ENCODE data around the gene MAGEA9.

MAGEA9 gene

GRCh38 chrX:149804102-149804501 lies 22.4 kb downstream of the MAGEA9 start:
- no peak overlapping the region for H3K9ac ChIP-seq (ENCODE audit: low read depth, low read length)
- no peaks in the 10 kb centered on the region for H3K27me3 ChIP-seq (ENCODE audit: insufficient read depth, low read length, poor library complexity)
- H3K36me3 ChIP-seq (ENCODE audit: insufficient read depth, low read length), result no peaks in the 10 kb centered on the region
- H3K4me3 ChIP-seq (ENCODE audit: low read depth in 1 of 2, low read length in 2 of 2), result no peak overlapping the region
- ATAC-seq (ENCODE audit: insufficient read depth, low read depth), result no peak
- no peaks in the 10 kb centered on the region for H3K9me3 ChIP-seq (ENCODE audit: insufficient read depth, low read length, severe bottlenecking)
- TF ChIP-seq EZH2 (IDR thresholded peaks at IDR 0.05; ENCODE audit: borderline replicate concordance, low read depth, low read length, severe bottlenecking) (no peak), CTCF (IDR thresholded peaks at IDR 0.05; ENCODE audit: borderline replicate concordance, extremely low read depth, low read length, poor library complexity, severe bottlenecking) (no peak)
- no peak overlapping the region for H3K4me2 ChIP-seq (ENCODE audit: insufficient read depth, low read length)
- peaks cover 9% of the 10 kb centered on the region; the same call in 1 of the 2 replicates for H3K4me1 ChIP-seq (ENCODE audit: insufficient read depth, low read length)
- no peak for DNase-seq
- H4K20me1 ChIP-seq (ENCODE audit: insufficient read depth, low read length), result no peaks in the 10 kb centered on the region
- no peaks in the 10 kb centered on the region for H3K79me2 ChIP-seq (ENCODE audit: insufficient read depth, low read length)
- H3K27ac ChIP-seq (ENCODE audit: low read length), result no peak overlapping the region
- no peak overlapping the region for H2AFZ ChIP-seq (ENCODE audit: low read depth, low read length)

- no peaks in the 10 kb centered on the region for H3K27me3 ChIP-seq (ENCODE audit: insufficient read depth, low read length, poor library complexity)
- DNase-seq, result no peak
- TF ChIP-seq CTCF (IDR thresholded peaks at IDR 0.05; ENCODE audit: borderline replicate concordance, extremely low read depth, low read length, poor library complexity, severe bottlenecking), result no peak
- TF ChIP-seq EZH2 (IDR thresholded peaks at IDR 0.05; ENCODE audit: borderline replicate concordance, low read depth, low read length, severe bottlenecking), result no peak
Measured at GRCh38 chrX:149807747-149808458, 26.2 kb downstream of the MAGEA9 start.

GRCh38 chrX:149818652-149819051 lies 36.9 kb downstream of the MAGEA9 start:
- Histone ChIP-seq H3K4me2 (ENCODE audit: insufficient read depth, low read length) (no peak overlapping the region), H2AFZ (ENCODE audit: low read depth, low read length) (no peak overlapping the region), H3K4me1 (ENCODE audit: insufficient read depth, low read length) (no peaks in the 10 kb centered on the region), H3K36me3 (ENCODE audit: insufficient read depth, low read length) (no peaks in the 10 kb centered on the region), H3K79me2 (ENCODE audit: insufficient read depth, low read length) (no peaks in the 10 kb centered on the region), H3K27me3 (ENCODE audit: insufficient read depth, low read length, poor library complexity) (peaks cover 3% of the 10 kb centered on the region), H4K20me1 (ENCODE audit: insufficient read depth, low read length) (no peaks in the 10 kb centered on the region), H3K9ac (ENCODE audit: low read depth, low read length) (no peak overlapping the region), H3K9me3 (ENCODE audit: insufficient read depth, low read length, severe bottlenecking) (no peaks in the 10 kb centered on the region), H3K4me3 (ENCODE audit: low read depth in 1 of 2, low read length in 2 of 2) (no peak overlapping the region), H3K27ac (ENCODE audit: low read length) (no peak overlapping the region)
- DNase-seq (no peak), ATAC-seq (ENCODE audit: insufficient read depth, low read depth) (no peak)
- TF ChIP-seq EZH2 (IDR thresholded peaks at IDR 0.05; ENCODE audit: borderline replicate concordance, low read depth, low read length, severe bottlenecking), result no peak

More at GRCh38 chrX:149807747-149808458, 26.2 kb downstream of the MAGEA9 start:
- Histone ChIP-seq H3K4me2 (ENCODE audit: insufficient read depth, low read length) (no peak overlapping the region), H3K4me1 (ENCODE audit: insufficient read depth, low read length) (no peaks in the 10 kb centered on the region), H2AFZ (ENCODE audit: low read depth, low read length) (no peak overlapping the region), H3K36me3 (ENCODE audit: insufficient read depth, low read length) (no peaks in the 10 kb centered on the region), H3K27ac (ENCODE audit: low read length) (no peak overlapping the region), H3K79me2 (ENCODE audit: insufficient read depth, low read length) (no peaks in the 10 kb centered on the region), H3K4me3 (ENCODE audit: low read depth in 1 of 2, low read length in 2 of 2) (no peak overlapping the region), H4K20me1 (ENCODE audit: insufficient read depth, low read length) (no peaks in the 10 kb centered on the region), H3K9ac (ENCODE audit: low read depth, low read length) (no peak overlapping the region), H3K9me3 (ENCODE audit: insufficient read depth, low read length, severe bottlenecking) (no peaks in the 10 kb centered on the region)
- ATAC-seq (ENCODE audit: insufficient read depth, low read depth), result no peak

GRCh38 chrX:149819371-149819770 lies 37.6 kb downstream of the MAGEA9 start:
- Histone ChIP-seq H3K4me1 (ENCODE audit: insufficient read depth, low read length) (no peaks in the 10 kb centered on the region), H3K4me2 (ENCODE audit: insufficient read depth, low read length) (no peak overlapping the region), H3K4me3 (ENCODE audit: low read depth in 1 of 2, low read length in 2 of 2) (no peak overlapping the region), H3K36me3 (ENCODE audit: insufficient read depth, low read length) (no peaks in the 10 kb centered on the region), H2AFZ (ENCODE audit: low read depth, low read length) (no peak overlapping the region), H3K27me3 (ENCODE audit: insufficient read depth, low read length, poor library complexity) (peaks cover 3% of the 10 kb centered on the region), H3K9me3 (ENCODE audit: insufficient read depth, low read length, severe bottlenecking) (no peaks in the 10 kb centered on the region), H3K9ac (ENCODE audit: low read depth, low read length) (no peak overlapping the region), H3K79me2 (ENCODE audit: insufficient read depth, low read length) (no peaks in the 10 kb centered on the region), H4K20me1 (ENCODE audit: insufficient read depth, low read length) (no peaks in the 10 kb centered on the region), H3K27ac (ENCODE audit: low read length) (no peak overlapping the region)
- DNase-seq, result no peak
- no peak for ATAC-seq (ENCODE audit: insufficient read depth, low read depth)
- no peak for TF ChIP-seq EZH2 (IDR thresholded peaks at IDR 0.05; ENCODE audit: borderline replicate concordance, low read depth, low read length, severe bottlenecking)
- no peak for TF ChIP-seq CTCF (IDR thresholded peaks at IDR 0.05; ENCODE audit: borderline replicate concordance, extremely low read depth, low read length, poor library complexity, severe bottlenecking)

All from DND-41 (cell line).